HCT116 (cell line): ENCODE measurements around the gene KCNK10. TPM values are rescaled to one million over a fixed set of nuclear protein-coding genes. Genes with fewer than 3 reads are reported as not detected.

ENCODE experiments used
- ATAC-seq: fragments of 200-7000 bp; cut with Tn5 transposase; 2 replicates; pipeline ENCODE4 v1.9.1; 2020; ENCODE audit warnings: mild to moderate bottlenecking, moderate library complexity
- BruUV-seq: library from RNA; stranded (reverse); fragments of 400-500 nt; replicated peaks from 2 replicates; lab custom pipeline; 2021; lab: Mats Ljungman, UMichigan
- CTCF ChIA-PET: fragments of 300-600 bp; sonication (Branson Sonifier 250); formaldehyde crosslinking; loops from one replicate; lab custom pipeline; 2021; ENCODE audit warnings: antibody characterized with exemption; lab: Charles Lee
- POLR2A ChIA-PET: fragments of 300-600, 350-600 bp; sonication (Branson Sonifier 250); formaldehyde crosslinking; loops from one replicate; lab custom pipeline; 2021; ENCODE audit warnings: antibody characterized with exemption; lab: Charles Lee
- RAD21 ChIA-PET, 2 experiments: fragments of 300-600 bp; sonication (Branson Sonifier 250); formaldehyde crosslinking; loops; one replicate each; lab custom pipeline; 2023; ENCODE audit warnings: low total read pairs in 2 of 2; ENCODE audit not compliant: uncharacterized antibody in 2 of 2, unreplicated experiment in 2 of 2, low non-redundant PET in 1 of 2; lab: Charles Lee
- DNase-seq: peaks from one replicate; pipeline ENCODE4 v3.0.0-alpha.2; 2010; ENCODE audit warnings: low read depth, low spot score
- H2AFZ ChIP-seq: fragments of 200-600 bp; shearing (Covaris generic), sonication (generic); 2 replicates; pipeline ENCODE4 v1.6.1; 2017; ENCODE audit warnings: low read depth, mixed run types, mixed read lengths, antibody characterized with exemption, low read length; ENCODE audit not compliant: poor library complexity, severe bottlenecking
- H3K27ac ChIP-seq: 2 replicates; pipeline ENCODE4 v1.5.1; 2012; ENCODE audit warnings: low read depth, low read length
- H3K27me3 ChIP-seq: fragments of 200-600 bp; sonication (generic); 2 replicates; pipeline ENCODE4 v1.6.1; 2016; ENCODE audit warnings: mixed run types, low read length, mixed read lengths; ENCODE audit not compliant: insufficient read depth
- H3K36me3 ChIP-seq, 2 experiments: fragments of 200-500 bp in 1 of 2; fragments of 200-600 bp in 1 of 2; sonication (Bioruptor generic) in 1 of 2; sonication (generic) in 1 of 2; 2 replicates each; pipeline versions ENCODE4 v1.5.1 to v1.6.1; 2014 to 2016; ENCODE audit warnings: low read length in 2 of 2, inconsistent platforms in 1 of 2, mixed read lengths in 1 of 2, mixed run types in 1 of 2; ENCODE audit not compliant: insufficient read depth in 2 of 2, control insufficient read depth in 1 of 2
- H3K4me1 ChIP-seq, 2 experiments: fragments of 200-600 bp in 1 of 2; sonication (generic) in 1 of 2; 2 replicates each; pipeline versions ENCODE4 v1.5.1 to v1.6.1; 2012 to 2017; ENCODE audit warnings: low read length in 2 of 2, inconsistent platforms in 1 of 2, mild to moderate bottlenecking in 1 of 2, mixed read lengths in 1 of 2, mixed run types in 1 of 2, moderate library complexity in 1 of 2; ENCODE audit not compliant: insufficient read depth in 2 of 2, control insufficient read depth in 1 of 2
- H3K4me2 ChIP-seq: fragments of 200-600 bp; sonication (generic); 2 replicates; pipeline ENCODE4 v1.6.1; 2017; ENCODE audit warnings: mixed run types, low read length, mixed read lengths
- H3K4me3 ChIP-seq, 2 experiments: fragments of 200-600 bp in 1 of 2; sonication (generic) in 1 of 2; replicated peaks in 1 of 2; 2 replicates each; pipeline ENCODE4 v1.5.1; 2011 to 2016; ENCODE audit warnings: low read length in 2 of 2, control low read depth in 1 of 2, low read depth in 1 of 2, mild to moderate bottlenecking in 1 of 2, mixed read lengths in 1 of 2, mixed run types in 1 of 2
- H3K79me2 ChIP-seq: fragments of 200-600 bp; sonication (generic); 2 replicates; pipeline ENCODE4 v1.6.1; 2017; ENCODE audit warnings: mild to moderate bottlenecking, mixed run types, low read length, moderate library complexity, mixed read lengths; ENCODE audit not compliant: insufficient read depth
- H3K9ac ChIP-seq: fragments of 200-600 bp; sonication (generic); 2 replicates; pipeline ENCODE4 v1.6.1; 2016; ENCODE audit warnings: low read length, mixed read lengths
- H3K9me2 ChIP-seq: fragments of 200-600 bp; sonication (generic), shearing (Covaris generic); 2 replicates; pipeline ENCODE4 v1.6.1; 2017; ENCODE audit warnings: mixed run types, mild to moderate bottlenecking, moderate library complexity; ENCODE audit not compliant: insufficient read depth
- H3K9me3 ChIP-seq, 2 experiments: fragments of 200-500 bp in 1 of 2; fragments of 200-600 bp in 1 of 2; sonication (Bioruptor generic) in 1 of 2; sonication (generic) in 1 of 2; 2 replicates each; pipeline ENCODE4 v1.6.1; 2014 to 2017; ENCODE audit warnings: low read length in 2 of 2, mixed read lengths in 2 of 2, inconsistent platforms in 1 of 2, low read depth in 1 of 2, mild to moderate bottlenecking in 1 of 2, mixed run types in 1 of 2, moderate library complexity in 1 of 2; ENCODE audit not compliant: control insufficient read depth in 1 of 2, insufficient read depth in 1 of 2
- H4K20me1 ChIP-seq: fragments of 200-600 bp; sonication (generic), shearing (Covaris generic); 2 replicates; pipeline ENCODE4 v1.6.1; 2017; ENCODE audit warnings: mixed run types, mild to moderate bottlenecking, moderate library complexity; ENCODE audit not compliant: insufficient read depth
- ATF3 ChIP-seq: IDR thresholded peaks from 2 replicates; pipeline ENCODE4 v1.6.1; 2012
- CEBPB ChIP-seq: IDR thresholded peaks from 2 replicates; pipeline ENCODE4 v1.6.1; 2012; ENCODE audit warnings: low read depth
- CTCF ChIP-seq, 3 experiments: fragments of 200-600 bp in 1 of 3; sonication (generic) in 1 of 3; IDR thresholded peaks in 2 of 3; conservative IDR thresholded peaks in 1 of 3; 2 replicates each; pipeline ENCODE4 v1.5.1; 2012 to 2017; ENCODE audit warnings: low read depth in 2 of 3, low read length in 2 of 3, antibody characterized with exemption in 1 of 3, borderline replicate concordance in 1 of 3, control low read depth in 1 of 3, mild to moderate bottlenecking in 1 of 3, mixed read lengths in 1 of 3, mixed run types in 1 of 3, moderate library complexity in 1 of 3; ENCODE audit not compliant: insufficient read depth in 1 of 3
- EGR1 ChIP-seq: IDR thresholded peaks from 2 replicates; pipeline ENCODE4 v1.6.1; 2012; ENCODE audit warnings: low read depth
- ELF1 ChIP-seq: IDR thresholded peaks from 2 replicates; pipeline ENCODE4 v1.6.1; 2012; ENCODE audit warnings: low read depth, borderline replicate concordance
- EZH2 ChIP-seq: fragments of 200-600 bp; sonication (generic); IDR thresholded peaks from 2 replicates; pipeline ENCODE4 v1.6.1; 2017; ENCODE audit warnings: antibody characterized with exemption, mixed run types
- JUND ChIP-seq: IDR thresholded peaks from 2 replicates; pipeline ENCODE4 v1.6.1; 2012
- MAX ChIP-seq: IDR thresholded peaks from 2 replicates; pipeline ENCODE4 v1.6.1; 2012
- POLR2A ChIP-seq: IDR thresholded peaks from 2 replicates; pipeline ENCODE4 v1.7.0; 2011; ENCODE audit warnings: borderline replicate concordance; ENCODE audit not compliant: insufficient read depth, insufficient read length; ENCODE audit errors: extremely low read depth
- POLR2AphosphoS5 ChIP-seq: IDR thresholded peaks from 2 replicates; pipeline ENCODE4 v1.6.1; 2011; ENCODE audit warnings: mild to moderate bottlenecking, low read depth, low read length, moderate library complexity
- RAD21 ChIP-seq: IDR thresholded peaks from 2 replicates; pipeline ENCODE4 v1.6.1; 2012; ENCODE audit warnings: low read depth, mild to moderate bottlenecking
- REST ChIP-seq: IDR thresholded peaks from 2 replicates; pipeline ENCODE4 v1.6.1; 2012; ENCODE audit warnings: low read depth
- SIN3A ChIP-seq: IDR thresholded peaks from 2 replicates; pipeline ENCODE4 v1.6.1; 2012; ENCODE audit warnings: low read depth
- SRF ChIP-seq: IDR thresholded peaks from 2 replicates; pipeline ENCODE4 v1.6.1; 2012; ENCODE audit warnings: low read depth
- TCF7L2 ChIP-seq: IDR thresholded peaks from 2 replicates; pipeline ENCODE4 v1.7.0; 2011; ENCODE audit warnings: borderline replicate concordance, inconsistent platforms; ENCODE audit not compliant: insufficient read depth, insufficient read length; ENCODE audit errors: extremely low read depth
- ZBTB33 ChIP-seq: IDR thresholded peaks from 2 replicates; pipeline ENCODE4 v1.6.1; 2011; ENCODE audit warnings: mild to moderate bottlenecking, low read length, moderate library complexity; ENCODE audit not compliant: insufficient replicate concordance; ENCODE audit errors: extremely low read depth
- intact Hi-C: fragments of 100-400 bp; cut with micrococcal nuclease; formaldehyde crosslinking; loops from 2 replicates; pipeline ENCODE4 v1.10.0; 2022
- total RNA-seq: library from RNA; stranded (reverse); gene quantifications from one replicate; pipeline ENCODE4 v1.2.1, GENCODE V29; 2021; ENCODE audit not compliant: unreplicated experiment

Gene KCNK10
- total RNA-seq, 1 experiment from 2014 or later = not detected

GRCh38 chr14:88196116-88196890 is 126.8 kb downstream of the KCNK10 start (continued):
- TF ChIP-seq POLR2AphosphoS5 (no peak), CTCF (IDR thresholded peaks at IDR 0.05 in 2 of 3, conservative IDR thresholded peaks at IDR 0.05 in 1 of 3; ENCODE audit: borderline replicate concordance in 1 of 3, insufficient read depth in 1 of 3, low read depth in 2 of 3, low read length in 2 of 3) (no peak), JUND (no peak), POLR2A (no peak), ATF3 (no peak), EZH2 (no peak)

GRCh38 chr14:88195676-88196075 is 127.4 kb downstream of the KCNK10 start:
- Histone ChIP-seq H3K79me2 (no peaks in the 10 kb centered on the region), H3K9ac (no peak overlapping the region), H3K4me3 (no peak overlapping the region), H3K9me2 (no peaks in the 10 kb centered on the region), H3K27me3 (0 out of 2 replicates have a peak, but pooled peaks cover 11% of the 10 kb centered on the region), H4K20me1 (no peaks in the 10 kb centered on the region), H3K4me1 (no peaks in the 10 kb centered on the region), H2AFZ (no peak overlapping the region), H3K36me3 (no peaks in the 10 kb centered on the region), H3K9me3 (no peaks in the 10 kb centered on the region), H3K27ac (no peak overlapping the region), H3K4me2 (no peak overlapping the region)
- BruUV-seq = no TSS peak
- CTCF ChIA-PET = no interaction called here
- DNase-seq (no peak), ATAC-seq (no peak)
- POLR2A ChIA-PET = no interaction called here
- intact Hi-C loops = no loop called here
- RAD21 ChIA-PET = no interaction called here
- TF ChIP-seq SIN3A = no peak
- no peak for TF ChIP-seq MAX
- no peak for TF ChIP-seq ZBTB33
- no peak for TF ChIP-seq EGR1
- TF ChIP-seq JUND = no peak
- TF ChIP-seq RAD21 = no peak
- no peak for TF ChIP-seq ELF1
- no peak for TF ChIP-seq POLR2AphosphoS5
- TF ChIP-seq REST = no peak
- TF ChIP-seq CEBPB = no peak
- TF ChIP-seq SRF = no peak
- no peak for TF ChIP-seq TCF7L2
- no peak for TF ChIP-seq POLR2A
- no peak for TF ChIP-seq ATF3
